ENCODE results near the gene BTBD16. TPM values are rescaled to one million over a fixed set of nuclear protein-coding genes. Genes with fewer than 3 reads are reported as not detected.

Gene BTBD16
- polyA plus RNA-seq, 3 donors, result 0.36 to 0.95 (median 0.73) TPM

DNA sequence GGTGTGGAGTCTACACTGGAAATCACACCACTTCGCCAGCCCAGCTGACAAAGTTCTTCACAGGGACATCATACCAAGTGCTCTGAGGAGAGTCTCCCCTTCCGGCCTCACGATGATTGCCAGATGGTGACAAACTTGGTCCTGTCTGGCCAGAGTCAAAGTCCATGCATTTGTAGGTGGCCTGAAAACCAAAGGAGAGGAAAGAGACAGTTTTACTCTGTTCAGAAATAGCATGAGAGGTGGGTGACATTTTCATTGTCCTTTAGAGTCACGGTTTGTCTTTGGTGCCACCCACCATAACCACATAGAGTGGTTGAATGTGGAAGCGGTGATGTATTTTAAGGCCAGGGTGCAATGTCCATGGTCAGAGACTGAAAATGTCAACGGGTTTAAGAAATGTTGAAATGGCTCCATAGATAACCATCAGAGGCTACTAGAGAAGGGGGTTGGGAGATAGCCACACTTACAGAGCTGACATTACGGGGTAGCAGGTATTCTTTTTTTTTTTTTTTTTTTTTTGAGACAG lies 33.0 kb downstream of the BTBD16 start:
- no peak for DNase-seq (ENCODE audit: extremely low read depth in 1 of 11, low read depth in 9 of 11, low spot score in 4 of 11)

- no peak for DNase-seq (ENCODE audit: extremely low read depth in 1 of 11, low read depth in 9 of 11, low spot score in 4 of 11)
Measured at GRCh38 chr10:122306282-122306681, 35.2 kb downstream of the BTBD16 start.

GRCh38 chr10:122306744-122307143 lies 35.6 kb downstream of the BTBD16 start:
- DNase-seq (ENCODE audit: extremely low read depth in 1 of 11, low read depth in 9 of 11, low spot score in 4 of 11), result no peak

DNA sequence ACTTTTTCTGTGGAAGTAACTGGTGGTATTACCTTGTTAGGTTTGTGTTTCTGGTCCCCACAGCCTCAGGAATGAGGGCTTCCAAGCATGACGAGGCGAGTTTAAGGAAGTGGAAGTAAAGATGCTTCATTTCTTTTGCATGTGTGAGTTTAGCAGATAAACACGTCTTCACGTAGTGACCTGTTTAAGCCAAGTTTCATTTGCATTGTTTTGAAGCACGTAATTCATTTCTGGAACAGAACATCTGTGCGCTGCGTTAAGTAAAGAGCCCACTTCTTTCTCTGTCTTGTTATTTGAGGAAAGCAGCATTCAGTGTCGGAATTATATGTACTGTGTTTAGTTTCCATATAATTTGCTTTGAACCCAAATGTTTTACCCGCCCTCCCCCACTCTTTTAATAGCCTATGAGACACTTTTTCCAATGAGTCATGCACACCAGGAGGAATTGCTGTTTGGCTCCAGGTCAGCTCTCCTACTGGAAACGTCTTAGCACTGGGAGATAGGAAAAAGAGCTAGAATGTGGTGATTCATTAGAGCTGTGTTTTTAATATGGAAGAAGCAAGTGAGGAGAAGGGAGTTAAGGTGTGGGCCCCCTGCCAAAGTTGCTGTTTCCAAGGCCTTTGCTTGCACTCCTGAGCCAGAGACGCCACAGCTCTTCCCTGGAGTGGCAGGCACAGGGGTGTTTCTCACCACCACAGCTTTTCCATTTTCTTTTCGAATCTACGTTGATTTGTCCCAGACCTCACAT lies 36.7 kb downstream of the BTBD16 start:
- DNase-seq (ENCODE audit: extremely low read depth in 1 of 11, low read depth in 9 of 11, low spot score in 4 of 11), result no peak

GRCh38 chr10:122308417-122309141 lies 37.5 kb downstream of the BTBD16 start:
- no peak for DNase-seq (ENCODE audit: extremely low read depth in 1 of 11, low read depth in 9 of 11, low spot score in 4 of 11)

- DNase-seq (ENCODE audit: extremely low read depth in 1 of 11, low read depth in 9 of 11, low spot score in 4 of 11), result peak in 3 of 11 donors; percentile 31 to 57 (median 55)
Measured at GRCh38 chr10:122310311-122311050, 39.4 kb downstream of the BTBD16 start.

GRCh38 chr10:122311051-122311410 lies 39.9 kb downstream of the BTBD16 start:
- no peak for DNase-seq (ENCODE audit: extremely low read depth in 1 of 11, low read depth in 9 of 11, low spot score in 4 of 11)

DNA sequence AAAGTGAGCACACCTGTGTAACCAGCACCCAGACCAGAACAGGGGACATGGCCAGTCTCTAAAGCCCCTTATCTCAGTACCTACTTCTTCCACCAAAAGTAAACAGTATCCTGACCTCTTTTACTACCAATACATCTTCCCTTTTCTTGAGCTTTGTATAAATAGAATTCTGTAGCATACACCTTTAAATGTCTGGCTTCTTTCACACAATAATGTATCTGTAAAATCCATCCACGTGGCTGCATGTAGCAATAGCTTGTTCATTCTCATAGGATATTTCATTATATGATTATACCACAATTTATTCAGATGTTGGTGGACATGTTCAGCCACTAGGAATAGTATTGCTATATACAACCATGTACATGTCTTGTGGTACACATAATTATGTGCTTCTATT lies 40.6 kb downstream of the BTBD16 start:
- no peak for DNase-seq (ENCODE audit: extremely low read depth in 1 of 11, low read depth in 9 of 11, low spot score in 4 of 11)

DNA sequence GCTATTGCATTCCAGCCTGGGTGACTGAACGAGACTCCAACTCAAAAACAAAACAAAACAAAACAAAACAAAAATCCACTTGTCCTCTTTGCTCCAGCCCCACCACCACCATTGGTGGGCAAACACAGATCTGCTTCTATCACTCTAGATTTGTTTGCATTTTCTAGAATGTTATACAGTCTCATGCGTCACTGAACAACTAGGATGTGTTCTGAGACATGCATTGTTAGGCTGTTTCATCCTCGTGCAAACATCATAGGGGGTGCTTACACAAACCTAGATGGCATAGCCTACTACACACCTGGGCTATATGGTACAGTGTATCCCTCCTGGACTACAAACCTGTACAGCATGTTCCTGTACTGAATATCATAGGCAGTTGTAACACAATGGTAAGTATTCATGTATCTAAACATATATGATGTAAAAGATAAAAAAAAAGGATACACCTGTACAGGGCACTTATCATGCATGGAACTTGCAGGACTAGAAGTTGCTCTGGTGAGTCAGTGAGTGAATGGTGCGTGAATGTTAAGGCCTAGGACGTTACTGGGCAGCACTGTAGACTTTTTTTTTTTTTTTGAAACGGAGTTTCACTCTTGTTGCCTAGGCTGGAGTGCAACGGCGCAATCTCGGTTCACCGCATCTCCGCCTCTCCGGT lies 45.3 kb downstream of the BTBD16 start:
- DNase-seq (ENCODE audit: extremely low read depth in 1 of 11, low read depth in 9 of 11, low spot score in 4 of 11), result no peak

GRCh38 chr10:122321960-122322359 lies 50.9 kb downstream of the BTBD16 start:
- DNase-seq (ENCODE audit: extremely low read depth in 1 of 11, low read depth in 9 of 11, low spot score in 4 of 11), result no peak

DNA sequence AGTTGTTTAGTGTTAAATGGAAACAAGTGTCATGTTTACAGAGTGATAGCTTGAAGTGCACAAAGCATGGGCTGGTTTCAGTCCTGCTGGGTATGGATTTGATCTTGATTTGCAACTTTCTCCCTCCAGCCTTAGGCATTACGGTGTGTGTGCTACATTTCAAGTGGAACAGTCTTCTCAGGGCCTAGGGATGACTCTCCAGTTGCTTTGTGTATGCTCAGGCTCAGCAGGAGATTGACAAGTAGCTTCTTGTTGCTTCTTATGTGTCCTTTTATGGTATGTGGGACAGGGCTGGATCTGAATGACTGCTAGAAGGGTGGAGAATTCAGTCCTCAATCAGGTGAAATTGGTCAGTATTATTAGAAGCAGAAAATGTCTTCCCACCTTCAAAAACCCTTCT lies 52.1 kb downstream of the BTBD16 start:
- no peak for DNase-seq (ENCODE audit: extremely low read depth in 1 of 11, low read depth in 9 of 11, low spot score in 4 of 11)

GRCh38 chr10:122323941-122324675 lies 53.0 kb downstream of the BTBD16 start:
- DNase-seq (ENCODE audit: extremely low read depth in 1 of 11, low read depth in 9 of 11, low spot score in 4 of 11), result no peak

GRCh38 chr10:122325235-122325634 lies 54.1 kb downstream of the BTBD16 start:
- DNase-seq (ENCODE audit: extremely low read depth in 1 of 11, low read depth in 9 of 11, low spot score in 4 of 11), result no peak

GRCh38 chr10:122326385-122326784 lies 55.3 kb downstream of the BTBD16 start:
- DNase-seq (ENCODE audit: extremely low read depth in 1 of 11, low read depth in 9 of 11, low spot score in 4 of 11), result no peak

GRCh38 chr10:122326806-122327205 lies 55.7 kb downstream of the BTBD16 start:
- no peak for DNase-seq (ENCODE audit: extremely low read depth in 1 of 11, low read depth in 9 of 11, low spot score in 4 of 11)

GRCh38 chr10:122327237-122328206 lies 56.4 kb downstream of the BTBD16 start:
- no peak for DNase-seq (ENCODE audit: extremely low read depth in 1 of 11, low read depth in 9 of 11, low spot score in 4 of 11)

DNA sequence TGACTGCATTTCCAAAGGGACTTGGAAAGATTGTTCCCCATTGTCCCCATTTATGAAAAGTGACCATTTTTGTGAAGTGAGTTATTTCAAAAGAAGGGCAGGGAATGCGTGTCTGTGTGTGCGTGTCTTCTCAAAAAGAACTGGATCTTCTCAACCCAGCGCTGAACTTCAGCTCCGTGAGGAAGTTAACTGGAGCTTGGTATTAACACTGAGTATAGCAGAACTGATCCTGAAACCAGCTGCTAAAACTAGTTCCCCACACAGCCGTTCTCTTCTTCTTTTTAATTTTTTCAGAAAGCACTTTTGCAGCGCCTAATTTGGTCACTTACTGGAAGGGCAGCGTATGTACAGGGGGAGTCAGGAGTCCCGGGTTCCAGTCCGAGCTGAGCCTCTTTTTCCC lies 57.6 kb downstream of the BTBD16 start:
- DNase-seq (ENCODE audit: extremely low read depth in 1 of 11, low read depth in 9 of 11, low spot score in 4 of 11), result no peak

DNA sequence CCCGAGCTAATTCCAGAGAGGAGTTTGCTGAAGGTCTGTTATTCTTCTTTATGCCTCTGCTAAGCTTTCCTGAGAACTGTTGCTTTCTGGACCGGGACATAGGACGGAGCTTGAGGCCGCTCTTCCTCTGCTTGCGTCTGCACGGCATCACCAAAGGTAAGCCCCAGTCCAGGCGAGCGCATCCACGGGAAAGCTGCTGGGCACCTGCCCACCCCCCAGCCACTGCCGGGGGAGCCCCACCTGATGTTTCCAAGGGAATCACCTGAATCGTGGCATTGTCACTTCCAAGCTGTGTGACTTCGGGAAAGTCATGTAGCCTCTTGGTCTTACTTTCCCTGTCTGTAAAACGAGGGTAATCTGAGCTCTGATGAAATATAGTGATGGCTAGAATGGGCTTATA lies 58.3 kb downstream of the BTBD16 start:
- DNase-seq (ENCODE audit: extremely low read depth in 1 of 11, low read depth in 9 of 11, low spot score in 4 of 11), result no peak
